Mucosa of stomach (tissue), 1 donor: ENCODE results near the gene NTRK1.

Experiments
- H3K27me3 ChIP-seq: one replicate; pipeline ENCODE4 v1.7.0; 2013; ENCODE audit warnings: mild to moderate bottlenecking, low read length; ENCODE audit not compliant: control insufficient read depth, insufficient read depth
- H3K36me3 ChIP-seq: one replicate; pipeline ENCODE4 v1.7.0; 2013; ENCODE audit warnings: low read length; ENCODE audit not compliant: control insufficient read depth, insufficient read depth
- H3K4me1 ChIP-seq: one replicate; pipeline ENCODE4 v1.7.0; 2013; ENCODE audit warnings: mild to moderate bottlenecking, low read length; ENCODE audit not compliant: control insufficient read depth, insufficient read depth
- H3K4me3 ChIP-seq: one replicate; pipeline ENCODE4 v1.7.0; 2013; ENCODE audit warnings: low read length
- H3K9ac ChIP-seq: one replicate; pipeline ENCODE4 v1.7.0; 2013; ENCODE audit warnings: mild to moderate bottlenecking, low read length, moderate library complexity
- H3K9me3 ChIP-seq: one replicate; pipeline ENCODE4 v1.7.0; 2013; ENCODE audit warnings: mild to moderate bottlenecking, low read length, moderate library complexity; ENCODE audit not compliant: control insufficient read depth
- donor health status: Pancreatic carcinoma.

NTRK1 gene

DNA sequence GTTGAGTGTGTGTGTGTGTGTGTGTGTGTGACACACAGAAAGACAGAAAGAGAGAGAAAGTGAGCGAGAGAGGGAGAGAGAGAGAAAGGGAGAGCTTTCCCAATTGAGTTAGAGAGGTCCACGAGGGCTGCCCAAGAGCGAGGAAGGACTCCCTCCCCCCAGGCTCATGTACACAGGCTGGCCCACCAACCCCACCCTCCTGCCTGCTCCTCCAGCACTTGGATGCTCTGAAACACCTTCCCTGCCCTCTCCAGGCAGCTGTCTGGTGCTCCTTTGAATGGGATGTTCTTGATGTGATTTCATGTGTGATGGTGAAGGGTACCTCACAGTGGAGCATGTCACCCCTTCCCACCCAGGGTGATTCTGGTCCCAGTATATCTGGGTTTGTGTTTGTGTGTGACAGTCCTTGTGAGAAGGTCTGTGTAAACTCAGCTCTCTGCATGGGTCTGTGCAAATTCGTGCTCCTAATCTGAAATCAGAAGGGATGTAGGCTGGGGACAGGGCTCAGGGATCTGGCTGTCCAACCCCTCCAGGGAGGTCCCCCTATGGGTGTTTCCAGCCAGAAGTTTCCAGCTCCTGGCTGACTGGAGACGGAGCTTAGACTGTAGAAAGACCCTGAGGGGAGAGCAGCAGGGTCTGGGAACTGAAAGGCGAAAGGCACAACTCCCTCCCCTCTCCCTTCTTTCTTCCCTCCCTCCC is 26.1 kb downstream of the NTRK1 start:
- Histone ChIP-seq H3K4me3 (no peak overlapping the region), H3K36me3 (no peaks in the 10 kb centered on the region), H3K27me3 (peaks cover 59% of the 10 kb centered on the region)

GRCh38 chr1:156887317-156887716 is 26.7 kb downstream of the NTRK1 start:
- H3K4me1 ChIP-seq: no peaks in the 10 kb centered on the region
- peaks cover 61% of the 10 kb centered on the region for H3K27me3 ChIP-seq

More for the DNA sequence above, 26.1 kb downstream of the NTRK1 start:
- no peaks in the 10 kb centered on the region for H3K4me1 ChIP-seq
- H3K9me3 ChIP-seq: no peaks in the 10 kb centered on the region
- no peak overlapping the region for H3K9ac ChIP-seq

DNA sequence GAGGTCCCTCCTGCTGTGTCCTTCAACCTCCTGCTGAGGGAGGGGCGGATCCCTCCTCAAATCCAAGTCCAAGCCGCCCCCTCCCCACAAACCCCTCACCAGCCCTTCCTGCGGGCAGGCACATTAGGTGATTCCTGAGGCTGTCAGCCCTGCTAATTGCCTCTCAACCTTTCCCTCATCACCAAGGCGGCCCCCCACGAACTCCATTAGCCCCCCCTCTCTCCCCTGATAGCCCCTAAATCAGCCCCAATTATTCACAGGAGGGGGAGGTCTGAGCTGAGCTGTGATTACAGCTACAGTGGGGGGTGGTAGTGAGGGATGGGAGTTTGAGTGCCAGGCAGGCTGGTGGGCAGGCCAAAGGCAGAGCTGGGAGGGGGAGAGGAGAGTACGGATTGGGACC is 27.1 kb downstream of the NTRK1 start:
- Histone ChIP-seq H3K27me3 (peaks cover 60% of the 10 kb centered on the region), H3K4me1 (no peaks in the 10 kb centered on the region), H3K36me3 (no peaks in the 10 kb centered on the region), H3K9ac (no peak overlapping the region), H3K4me3 (no peak overlapping the region), H3K9me3 (no peaks in the 10 kb centered on the region)

More at GRCh38 chr1:156887317-156887716, 26.7 kb downstream of the NTRK1 start:
- H3K9ac ChIP-seq: no peak overlapping the region
- no peaks in the 10 kb centered on the region for H3K36me3 ChIP-seq
- H3K4me3 ChIP-seq: no peak overlapping the region
- no peaks in the 10 kb centered on the region for H3K9me3 ChIP-seq

DNA sequence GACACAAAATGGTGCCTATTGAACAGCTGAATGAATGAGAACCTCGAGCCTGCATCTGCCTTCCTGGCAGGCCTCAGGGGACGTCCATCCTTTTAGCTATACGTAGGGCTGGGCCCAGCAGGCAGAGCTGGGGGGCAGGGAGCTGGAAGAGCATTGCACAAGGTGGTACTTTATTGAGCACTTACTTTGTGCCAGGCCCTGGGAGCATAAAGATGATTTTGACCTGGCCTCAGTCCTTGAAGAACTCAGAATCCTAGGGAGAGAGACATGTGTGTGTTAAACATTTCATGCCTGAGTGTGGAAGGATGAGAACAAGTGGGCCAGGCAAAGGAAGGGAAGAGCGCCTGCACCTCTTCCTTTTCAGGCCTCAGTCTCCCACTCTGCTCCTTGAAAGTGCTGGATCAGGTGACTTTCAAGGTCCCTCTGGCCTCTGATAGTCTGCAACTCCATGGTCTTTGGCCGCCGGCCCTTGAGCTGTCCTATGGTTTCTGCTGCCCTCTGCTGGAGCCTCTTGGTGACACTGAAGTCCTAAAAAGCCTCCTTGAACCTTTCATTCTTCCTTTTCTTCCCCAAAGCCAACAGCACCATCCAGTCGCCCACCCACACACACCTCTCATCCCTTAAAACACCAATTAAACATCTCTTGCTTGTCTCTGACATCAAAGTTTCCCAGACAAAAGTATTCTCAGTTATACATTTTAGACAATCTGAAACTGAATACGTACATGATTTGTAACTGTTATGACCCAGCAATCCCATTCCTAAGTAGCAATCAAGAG is 29.3 kb downstream of the NTRK1 start:
- H3K9me3 ChIP-seq: no peaks in the 10 kb centered on the region
- no peaks in the 10 kb centered on the region for H3K36me3 ChIP-seq
- no peak overlapping the region for H3K4me3 ChIP-seq
- H3K4me1 ChIP-seq: peaks cover 5% of the 10 kb centered on the region
- no peak overlapping the region for H3K9ac ChIP-seq
- peaks cover 64% of the 10 kb centered on the region for H3K27me3 ChIP-seq

- Histone ChIP-seq H3K9me3 (no peaks in the 10 kb centered on the region), H3K27me3 (peaks cover 49% of the 10 kb centered on the region), H3K36me3 (no peaks in the 10 kb centered on the region), H3K9ac (no peak overlapping the region), H3K4me1 (peaks cover 5% of the 10 kb centered on the region), H3K4me3 (no peak overlapping the region)
Measured at GRCh38 chr1:156892190-156893047, 31.8 kb downstream of the NTRK1 start.

GRCh38 chr1:156893048-156893953 is 32.6 kb downstream of the NTRK1 start, which contains the start of gene PEAR1:
PEAR1 (plus strand) TSS chr1:156893718; CDS start chr1:156903927, 10,209 bp downstream.
- Histone ChIP-seq H3K36me3 (no peaks in the 10 kb centered on the region), H3K4me1 (peaks cover 5% of the 10 kb centered on the region), H3K9me3 (no peaks in the 10 kb centered on the region), H3K4me3 (no peak within 1 kb of the TSS), H3K9ac (peak within 1 kb of the TSS; percentile 39), H3K27me3 (peaks cover 46% of the 10 kb centered on the region)

DNA sequence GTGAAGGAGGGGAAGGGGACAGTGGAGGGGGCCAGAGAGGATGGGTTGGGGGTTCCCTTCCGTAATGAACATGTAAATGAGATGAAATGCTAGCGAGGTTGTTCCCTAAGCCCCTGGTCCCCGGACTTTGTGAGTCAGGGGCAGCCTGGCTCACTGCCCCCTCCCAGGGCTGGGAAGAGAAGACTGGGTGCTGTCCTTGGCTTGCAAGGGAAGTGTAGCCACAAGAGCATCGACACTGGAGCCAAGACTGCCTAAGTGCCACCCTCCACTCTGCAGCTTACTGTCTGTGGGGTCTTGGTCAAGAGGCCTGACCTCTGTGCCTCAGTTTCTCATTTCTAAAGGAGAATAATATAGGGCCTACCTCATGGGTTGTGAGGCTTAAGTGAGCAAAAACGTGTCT is 33.3 kb downstream of the NTRK1 start:
- Histone ChIP-seq H3K9me3 (no peaks in the 10 kb centered on the region), H3K27me3 (peaks cover 47% of the 10 kb centered on the region), H3K4me3 (no peak overlapping the region), H3K36me3 (no peaks in the 10 kb centered on the region), H3K9ac (peak overlapping the region; percentile 39), H3K4me1 (peaks cover 5% of the 10 kb centered on the region)

DNA sequence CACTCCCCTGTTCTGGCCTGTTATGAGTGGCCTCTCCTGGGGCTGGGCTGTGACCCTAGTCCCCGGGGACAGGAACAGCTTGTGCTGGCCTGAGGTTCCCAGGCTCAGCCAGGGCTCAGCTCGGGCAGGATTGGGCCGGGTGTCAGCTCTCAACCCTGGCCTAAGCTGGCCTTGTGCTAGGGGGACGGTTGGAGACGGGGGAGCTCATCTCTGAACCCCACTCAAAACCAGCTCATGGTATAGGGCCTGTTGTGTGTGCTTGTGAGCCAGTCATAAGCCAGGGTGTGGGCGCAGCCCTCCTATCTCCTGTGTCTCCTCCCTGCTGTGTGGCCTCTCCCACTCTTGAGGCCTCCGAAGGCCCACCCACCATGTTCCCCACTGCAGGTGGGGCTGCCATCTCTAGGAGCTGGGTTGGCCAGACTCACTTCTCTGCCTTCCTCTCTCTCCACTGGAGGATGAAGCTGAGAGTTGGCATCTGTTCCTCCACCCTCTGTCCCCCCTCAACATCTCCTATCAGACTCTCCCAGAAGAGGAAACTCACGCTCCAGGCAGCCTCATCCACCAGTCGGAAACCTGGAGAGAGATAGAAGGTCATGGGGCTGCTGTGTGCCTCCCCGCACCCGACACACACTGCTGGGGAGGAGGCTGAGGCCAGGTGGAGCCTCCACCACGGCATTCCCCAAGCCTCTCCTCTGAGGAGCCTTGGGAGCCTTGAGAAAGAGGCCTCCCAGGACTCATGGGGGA is 34.2 kb downstream of the NTRK1 start:
- Histone ChIP-seq H3K4me1 (peaks cover 5% of the 10 kb centered on the region), H3K4me3 (no peak overlapping the region), H3K27me3 (peaks cover 54% of the 10 kb centered on the region), H3K36me3 (no peaks in the 10 kb centered on the region), H3K9me3 (no peaks in the 10 kb centered on the region), H3K9ac (no peak overlapping the region)

- Histone ChIP-seq H3K9me3 (no peaks in the 10 kb centered on the region), H3K36me3 (no peaks in the 10 kb centered on the region), H3K4me3 (no peak overlapping the region), H3K9ac (no peak overlapping the region), H3K4me1 (peaks cover 5% of the 10 kb centered on the region), H3K27me3 (peaks cover 57% of the 10 kb centered on the region)
Measured at GRCh38 chr1:156895455-156895812, 34.8 kb downstream of the NTRK1 start.

GRCh38 chr1:156895927-156896326 is 35.3 kb downstream of the NTRK1 start:
- H3K36me3 ChIP-seq: no peaks in the 10 kb centered on the region
- H3K9me3 ChIP-seq: no peaks in the 10 kb centered on the region
- H3K27me3 ChIP-seq: peaks cover 57% of the 10 kb centered on the region
- H3K4me3 ChIP-seq: no peak overlapping the region
- H3K9ac ChIP-seq: no peak overlapping the region
- H3K4me1 ChIP-seq: peaks cover 5% of the 10 kb centered on the region
